ENCODE measurements around the gene GPRASP2. TPM values are rescaled to one million over a fixed set of nuclear protein-coding genes. Genes with fewer than 3 reads are reported as not detected.
A peak's percentile ranks its signal among the peaks of the same experiment; 100 is the strongest.
"Not testable (repeated sequence)": the region's sequence is repeated elsewhere in the genome, so short reads cannot be mapped to it uniquely, and the experiment has no call there.

Gene GPRASP2
- total RNA-seq, 1 donor from 2014 or later, result 0.32 TPM

DNA sequence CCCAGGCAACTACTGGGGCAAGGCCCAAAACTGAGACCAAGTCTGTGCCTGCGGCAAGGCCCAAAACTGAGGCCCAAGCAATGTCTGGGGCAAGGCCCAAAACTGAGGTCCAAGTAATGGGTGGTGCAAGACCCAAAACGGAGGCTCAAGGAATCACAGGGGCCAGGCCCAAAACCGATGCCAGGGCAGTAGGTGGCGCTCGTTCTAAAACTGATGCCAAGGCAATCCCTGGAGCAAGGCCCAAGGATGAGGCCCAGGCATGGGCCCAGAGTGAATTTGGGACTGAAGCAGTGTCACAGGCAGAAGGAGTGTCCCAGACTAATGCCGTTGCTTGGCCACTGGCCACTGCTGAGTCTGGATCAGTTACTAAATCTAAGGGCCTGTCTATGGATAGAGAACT lies 2.7 kb downstream of the GPRASP2 start:
- H3K27me3 Mint-ChIP-seq (ENCODE audit: low read depth), result peaks cover 10% of the 10 kb centered on the region
- H3K4me1 Mint-ChIP-seq (ENCODE audit: low read depth), result no peaks in the 10 kb centered on the region
- DNase-seq (ENCODE audit: low spot score), result no peak
- H3K27ac Mint-ChIP-seq, result no peak overlapping the region
- no peak overlapping the region for H3K4me3 Mint-ChIP-seq (ENCODE audit: low read depth)
- intact Hi-C loops (cut with micrococcal nuclease), result no loop called here
- H3K9me3 Mint-ChIP-seq, result no peaks in the 10 kb centered on the region
- no peaks in the 10 kb centered on the region for H3K36me3 Mint-ChIP-seq (ENCODE audit: low read depth)

DNA sequence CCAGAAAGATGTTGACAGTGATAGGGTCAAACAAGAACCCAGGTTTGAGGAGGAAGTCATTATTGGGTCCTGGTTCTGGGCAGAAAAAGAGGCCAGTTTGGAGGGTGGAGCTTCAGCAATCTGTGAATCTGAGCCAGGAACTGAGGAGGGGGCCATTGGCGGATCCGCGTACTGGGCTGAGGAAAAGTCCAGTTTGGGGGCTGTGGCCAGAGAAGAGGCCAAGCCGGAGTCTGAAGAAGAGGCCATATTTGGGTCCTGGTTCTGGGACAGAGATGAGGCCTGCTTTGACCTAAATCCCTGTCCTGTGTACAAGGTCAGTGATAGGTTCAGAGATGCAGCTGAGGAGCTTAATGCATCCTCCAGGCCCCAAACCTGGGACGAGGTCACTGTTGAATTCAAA lies 3.7 kb downstream of the GPRASP2 start:
- Mint-ChIP-seq H3K4me1 (ENCODE audit: low read depth) (peaks cover 9% of the 10 kb centered on the region), H3K27ac (no peak overlapping the region), H3K9me3 (no peaks in the 10 kb centered on the region), H3K4me3 (ENCODE audit: low read depth) (no peak overlapping the region), H3K27me3 (ENCODE audit: low read depth) (peaks cover 5% of the 10 kb centered on the region), H3K36me3 (ENCODE audit: low read depth) (no peaks in the 10 kb centered on the region)
- DNase-seq (ENCODE audit: low spot score), result no peak
- intact Hi-C loops (cut with micrococcal nuclease), result no loop called here

DNA sequence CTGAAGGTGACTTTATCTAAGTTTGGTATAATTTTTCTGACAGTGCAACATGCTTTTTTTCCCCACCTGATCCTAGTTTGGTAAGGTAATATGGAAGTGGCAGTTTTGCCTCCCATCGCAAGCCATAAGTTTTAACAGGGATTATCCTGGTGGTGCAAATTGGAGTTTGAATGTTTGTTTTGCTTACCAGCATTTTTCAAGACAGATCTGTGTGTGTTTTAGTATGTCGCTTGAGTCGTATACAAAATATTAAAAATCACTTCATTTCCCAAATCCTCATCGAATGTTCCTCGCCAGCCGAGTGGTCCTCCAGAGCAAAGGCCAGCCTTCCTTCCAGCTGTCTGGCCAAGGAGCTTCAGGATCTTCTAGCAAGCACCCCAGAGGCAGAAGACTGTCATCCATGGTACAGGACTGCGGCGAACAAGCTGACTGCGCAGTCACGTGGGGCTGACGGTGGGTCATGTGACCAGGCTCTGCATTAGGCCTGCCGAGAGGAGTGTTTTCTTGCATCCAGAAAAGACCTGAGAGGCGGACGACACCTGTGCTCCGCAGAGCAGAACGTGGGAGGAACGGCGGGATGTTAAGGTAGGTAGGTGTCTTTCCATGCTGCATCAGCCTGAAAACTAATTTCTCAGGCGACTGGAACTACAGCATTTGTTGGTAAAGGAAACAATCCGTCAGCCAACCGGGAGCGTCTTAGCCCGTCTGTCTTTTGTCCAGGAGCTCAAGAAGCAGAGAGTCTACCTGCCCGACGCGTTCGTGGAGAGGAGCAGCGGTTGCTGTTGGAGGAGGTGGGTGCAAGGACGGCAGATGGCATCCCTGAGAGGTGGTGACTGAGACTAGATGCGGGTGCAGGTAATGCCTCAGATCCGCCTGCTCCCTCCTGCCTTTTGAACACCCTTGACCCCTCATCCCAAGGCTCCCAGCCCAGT lies 8.3 kb downstream of the GPRASP2 start, which contains the start of gene GPRASP3:
Gene GPRASP3 (plus strand): TSS at position 507 of the 932 bp plus-strand sequence. CDS start 28,253 bp downstream, outside the sequence.
- Mint-ChIP-seq H3K4me1 (ENCODE audit: low read depth) (peaks cover 9% of the 10 kb centered on the region), H3K9me3 (no peaks in the 10 kb centered on the region), H3K36me3 (ENCODE audit: low read depth) (no peaks in the 10 kb centered on the region), H3K4me3 (ENCODE audit: low read depth) (peak within 1 kb of the TSS; percentile 82), H3K27me3 (ENCODE audit: low read depth) (no peaks in the 10 kb centered on the region), H3K27ac (peak within 1 kb of the TSS; percentile 53)
- peak; percentile 64 for DNase-seq (ENCODE audit: low spot score)
- intact Hi-C loops (cut with micrococcal nuclease), result loop anchor here (5.0 kb wide), 1 partner anchor 58 kb away; no protein-coding TSS in a partner anchor

GRCh38 chrX:102721169-102721506 lies 8.9 kb downstream of the GPRASP2 start:
- not testable (repeated sequence) for H3K9me3 Mint-ChIP-seq; H3K36me3 Mint-ChIP-seq (ENCODE audit: low read depth); H3K4me1 Mint-ChIP-seq (ENCODE audit: low read depth); DNase-seq (ENCODE audit: low spot score); H3K27ac Mint-ChIP-seq; H3K27me3 Mint-ChIP-seq (ENCODE audit: low read depth)
- H3K4me3 Mint-ChIP-seq (ENCODE audit: low read depth), result peak overlapping the region; percentile 82
- intact Hi-C loops (cut with micrococcal nuclease), result loop anchor here (5.0 kb wide), 1 partner anchor 59 kb away; no protein-coding TSS in a partner anchor

- no peak for DNase-seq (ENCODE audit: low spot score)
Measured at GRCh38 chrX:102723456-102723855, 11.2 kb downstream of the GPRASP2 start.

GRCh38 chrX:102727761-102728160 lies 15.5 kb downstream of the GPRASP2 start:
- Mint-ChIP-seq H3K27ac (no peak overlapping the region), H3K4me1 (ENCODE audit: low read depth) (no peaks in the 10 kb centered on the region), H3K4me3 (ENCODE audit: low read depth) (no peak overlapping the region), H3K9me3 (no peaks in the 10 kb centered on the region), H3K36me3 (ENCODE audit: low read depth) (no peaks in the 10 kb centered on the region), H3K27me3 (ENCODE audit: low read depth) (no peaks in the 10 kb centered on the region)
- DNase-seq (ENCODE audit: low spot score), result no peak
- intact Hi-C loops (cut with micrococcal nuclease), result no loop called here

More at GRCh38 chrX:102723456-102723855, 11.2 kb downstream of the GPRASP2 start:
- Mint-ChIP-seq H3K27ac (no peak overlapping the region), H3K27me3 (ENCODE audit: low read depth) (no peaks in the 10 kb centered on the region), H3K9me3 (no peaks in the 10 kb centered on the region), H3K4me1 (ENCODE audit: low read depth) (peaks cover 9% of the 10 kb centered on the region), H3K36me3 (ENCODE audit: low read depth) (no peaks in the 10 kb centered on the region), H3K4me3 (ENCODE audit: low read depth) (no peak overlapping the region)
- intact Hi-C loops (cut with micrococcal nuclease), result loop anchor here (5.0 kb wide), 1 partner anchor 61 kb away; no protein-coding TSS in a partner anchor

GRCh38 chrX:102728646-102729045 lies 16.4 kb downstream of the GPRASP2 start:
- Mint-ChIP-seq H3K27ac (no peak overlapping the region), H3K4me3 (ENCODE audit: low read depth) (no peak overlapping the region), H3K27me3 (ENCODE audit: low read depth) (no peaks in the 10 kb centered on the region), H3K36me3 (ENCODE audit: low read depth) (no peaks in the 10 kb centered on the region), H3K9me3 (no peaks in the 10 kb centered on the region), H3K4me1 (ENCODE audit: low read depth) (no peaks in the 10 kb centered on the region)
- no peak for DNase-seq (ENCODE audit: low spot score)
- intact Hi-C loops (cut with micrococcal nuclease), result no loop called here

- DNase-seq (ENCODE audit: low spot score), result no peak
- intact Hi-C loops (cut with micrococcal nuclease), result no loop called here
- no peaks in the 10 kb centered on the region for H3K9me3 Mint-ChIP-seq
- H3K4me1 Mint-ChIP-seq (ENCODE audit: low read depth), result no peaks in the 10 kb centered on the region
- H3K36me3 Mint-ChIP-seq (ENCODE audit: low read depth), result no peaks in the 10 kb centered on the region
- H3K4me3 Mint-ChIP-seq (ENCODE audit: low read depth), result no peak overlapping the region
- H3K27me3 Mint-ChIP-seq (ENCODE audit: low read depth), result no peaks in the 10 kb centered on the region
- H3K27ac Mint-ChIP-seq, result no peak overlapping the region
Measured at GRCh38 chrX:102739657-102740056, 27.4 kb downstream of the GPRASP2 start.

GRCh38 chrX:102744307-102744706 lies 32.1 kb downstream of the GPRASP2 start:
- no peaks in the 10 kb centered on the region for H3K36me3 Mint-ChIP-seq (ENCODE audit: low read depth)
- DNase-seq (ENCODE audit: low spot score), result no peak
- no peak overlapping the region for H3K4me3 Mint-ChIP-seq (ENCODE audit: low read depth)
- H3K4me1 Mint-ChIP-seq (ENCODE audit: low read depth), result no peaks in the 10 kb centered on the region
- peaks cover 5% of the 10 kb centered on the region for H3K27me3 Mint-ChIP-seq (ENCODE audit: low read depth)
- H3K27ac Mint-ChIP-seq, result no peak overlapping the region
- intact Hi-C loops (cut with micrococcal nuclease), result no loop called here
- no peaks in the 10 kb centered on the region for H3K9me3 Mint-ChIP-seq

DNA sequence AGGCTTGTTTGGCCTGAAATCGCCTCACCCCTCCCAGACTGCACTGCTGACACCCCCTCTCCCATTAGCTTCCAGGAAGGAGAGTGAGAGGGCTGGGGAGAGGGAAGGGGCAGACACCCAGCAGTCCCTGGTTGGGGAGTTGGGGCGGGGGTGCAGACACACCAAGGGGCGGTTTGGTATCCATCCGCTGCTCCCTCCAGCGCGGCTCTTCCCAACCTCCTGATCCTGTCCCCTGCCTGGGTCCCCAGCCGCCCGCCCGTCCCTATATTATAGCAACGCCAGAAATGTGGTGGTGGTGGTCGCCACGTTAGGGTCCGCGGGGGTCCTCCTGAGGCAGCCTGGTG lies 33.2 kb downstream of the GPRASP2 start:
- no peak for DNase-seq (ENCODE audit: low spot score)
- no peaks in the 10 kb centered on the region for H3K4me1 Mint-ChIP-seq (ENCODE audit: low read depth)
- peaks cover 5% of the 10 kb centered on the region for H3K27me3 Mint-ChIP-seq (ENCODE audit: low read depth)
- intact Hi-C loops (cut with micrococcal nuclease), result no loop called here
- H3K36me3 Mint-ChIP-seq (ENCODE audit: low read depth), result no peaks in the 10 kb centered on the region
- peak overlapping the region; percentile 17 for H3K4me3 Mint-ChIP-seq (ENCODE audit: low read depth)
- no peak overlapping the region for H3K27ac Mint-ChIP-seq
- no peaks in the 10 kb centered on the region for H3K9me3 Mint-ChIP-seq

DNA sequence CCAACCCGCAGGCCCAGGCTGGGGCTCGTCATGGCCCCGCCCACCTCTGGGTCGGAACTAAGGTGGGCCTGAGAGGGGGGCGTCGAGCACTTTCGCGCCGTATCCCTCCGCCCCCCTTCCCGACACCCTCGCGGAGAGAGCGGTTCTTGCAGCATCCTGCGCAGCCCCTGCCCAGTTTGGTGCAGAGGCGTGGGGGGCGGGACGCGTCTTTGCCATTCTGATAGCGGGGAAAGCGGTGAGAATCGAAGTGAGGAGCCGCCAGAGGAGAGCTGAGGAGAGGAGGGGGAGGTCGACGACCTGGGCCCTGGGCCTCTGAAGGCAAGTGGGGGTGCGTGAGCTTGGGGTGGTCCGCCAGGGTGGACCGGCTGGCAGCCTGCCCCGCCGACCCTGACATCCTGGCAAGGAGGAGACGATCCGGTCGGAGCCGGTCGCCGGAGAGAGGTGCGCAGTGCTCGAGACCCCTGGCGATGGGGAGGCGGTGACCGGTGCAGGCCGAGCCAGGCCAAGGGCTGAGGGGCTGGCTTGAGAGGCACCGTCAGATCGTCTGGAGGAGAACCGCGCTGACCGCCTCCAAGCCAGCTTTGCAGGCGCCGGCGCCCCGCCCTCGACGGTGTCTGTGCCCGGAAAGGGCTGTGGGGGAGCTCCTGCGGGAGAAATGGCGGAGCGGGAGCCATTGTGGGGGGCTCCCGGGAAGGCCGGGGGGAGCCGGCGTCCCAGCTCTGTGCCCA lies 33.8 kb downstream of the GPRASP2 start:
- Mint-ChIP-seq H3K36me3 (ENCODE audit: low read depth) (no peaks in the 10 kb centered on the region), H3K4me1 (ENCODE audit: low read depth) (no peaks in the 10 kb centered on the region), H3K27ac (no peak overlapping the region), H3K9me3 (no peaks in the 10 kb centered on the region), H3K27me3 (ENCODE audit: low read depth) (peaks cover 5% of the 10 kb centered on the region), H3K4me3 (ENCODE audit: low read depth) (peak overlapping the region; percentile 69)
- intact Hi-C loops (cut with micrococcal nuclease), result no loop called here
- no peak for DNase-seq (ENCODE audit: low spot score)

GRCh38 chrX:102765217-102765616 lies 53.0 kb downstream of the GPRASP2 start:
- Mint-ChIP-seq H3K36me3 (ENCODE audit: low read depth) (no peaks in the 10 kb centered on the region), H3K27me3 (ENCODE audit: low read depth) (no peaks in the 10 kb centered on the region), H3K4me3 (ENCODE audit: low read depth) (no peak overlapping the region), H3K9me3 (no peaks in the 10 kb centered on the region), H3K27ac (no peak overlapping the region), H3K4me1 (ENCODE audit: low read depth) (peaks cover 6% of the 10 kb centered on the region)
- DNase-seq (ENCODE audit: low spot score), result no peak
- intact Hi-C loops (cut with micrococcal nuclease), result loop anchor here (5.0 kb wide), 1 partner anchor 108 kb away; no protein-coding TSS in a partner anchor

DNA sequence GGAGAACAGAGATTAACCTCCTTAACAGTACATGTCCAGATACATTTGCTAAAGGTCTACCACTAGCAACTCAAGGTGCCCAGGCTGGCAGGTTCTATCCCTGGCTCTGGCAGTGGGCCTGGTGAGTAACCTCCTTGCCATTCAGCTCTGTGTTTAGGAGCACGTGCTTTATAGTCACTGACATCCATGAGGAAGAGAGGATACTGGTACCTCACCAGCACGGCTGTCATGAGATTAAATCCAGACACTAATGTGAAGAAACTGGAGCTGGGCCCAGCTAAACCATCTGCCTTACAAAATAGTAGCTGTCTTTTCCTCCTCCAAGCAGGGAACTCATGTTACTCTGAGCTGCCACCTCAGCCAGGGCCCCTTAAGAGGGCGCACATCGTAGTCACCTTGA lies 53.6 kb downstream of the GPRASP2 start:
- Mint-ChIP-seq H3K27ac (no peak overlapping the region), H3K36me3 (ENCODE audit: low read depth) (no peaks in the 10 kb centered on the region), H3K4me3 (ENCODE audit: low read depth) (no peak overlapping the region), H3K9me3 (no peaks in the 10 kb centered on the region), H3K4me1 (ENCODE audit: low read depth) (peaks cover 8% of the 10 kb centered on the region), H3K27me3 (ENCODE audit: low read depth) (no peaks in the 10 kb centered on the region)
- intact Hi-C loops (cut with micrococcal nuclease), result loop anchor here (5.0 kb wide), 1 partner anchor 109 kb away; no protein-coding TSS in a partner anchor
- DNase-seq (ENCODE audit: low spot score), result no peak
